K562 (cell line): Measurements from ENCODE around the gene MAB21L2. TPM values are rescaled to one million over a fixed set of nuclear protein-coding genes. Genes with fewer than 3 reads are reported as not detected.

Source experiments
- ATAC-seq: fragments of 200-7000 bp; cut with Tn5 transposase; 3 replicates; pipeline ENCODE4 v1.9.1; 2020; ENCODE audit warnings: moderate library complexity
- BruUV-seq: library from RNA; stranded (reverse); fragments of 400-500 nt; replicated peaks from 2 replicates; lab custom pipeline; 2021; lab: Mats Ljungman, UMichigan
- CTCF ChIA-PET: fragments of 300-600 bp; formaldehyde crosslinking; extraction: SDS; loops from one replicate; lab custom pipeline; 2021; ENCODE audit warnings: low intra/inter-chr PET ratio; lab: Yijun Ruan, JAX
- POLR2A ChIA-PET: fragments of 300-600, 350-650 bp; sonication (Branson Sonifier 250); formaldehyde crosslinking; extraction: SDS; loops from one replicate; lab custom pipeline; 2021; ENCODE audit warnings: antibody characterized with exemption, inconsistent platforms; lab: Yijun Ruan, JAX
- DNase-seq, 4 experiments: peaks; one replicate each; pipeline versions ENCODE4 v3.0.0 to v3.0.0-alpha.2; 2011 to 2018; ENCODE audit warnings: low spot score in 3 of 4, mixed read lengths in 3 of 4; ENCODE audit errors: extremely low read depth in 1 of 4
- FAIRE-seq: peaks from 2 replicates; lab custom pipeline; 2011; peaks lifted over from hg19 to GRCh38; lab: Jason Lieb, UNC
- H2AFZ ChIP-seq: 2 replicates; pipeline ENCODE4 v1.6.0; 2011; ENCODE audit warnings: low read depth, low read length, control low read depth, inconsistent platforms
- H3K27ac ChIP-seq: fragments of 200-600 bp; 3 replicates; pipeline ENCODE4 v1.8.0; 2011; ENCODE audit warnings: low read depth, mild to moderate bottlenecking, control low read depth, inconsistent platforms, low read length, moderate library complexity, mixed read lengths; ENCODE audit errors: extremely low read depth
- H3K27me3 ChIP-seq, 2 experiments: fragments of 300-600 bp in 1 of 2; 2 replicates in 1 of 2; 3 replicates in 1 of 2; pipeline versions ENCODE4 v1.6.0 to v1.8.0; 2011; ENCODE audit warnings: inconsistent platforms in 2 of 2, low read length in 2 of 2, mild to moderate bottlenecking in 1 of 2, mixed read lengths in 1 of 2, moderate library complexity in 1 of 2; ENCODE audit not compliant: control insufficient read depth in 2 of 2, insufficient read depth in 2 of 2
- H3K36me3 ChIP-seq: fragments of 300-600 bp; 3 replicates; pipeline ENCODE4 v1.8.0; 2011; ENCODE audit warnings: mild to moderate bottlenecking, low read length, inconsistent platforms; ENCODE audit not compliant: control insufficient read depth, insufficient read depth
- H3K4me1 ChIP-seq, 2 experiments: fragments of 200-600 bp in 1 of 2; replicated peaks in 1 of 2; 2 replicates in 1 of 2; 3 replicates in 1 of 2; pipeline versions ENCODE4 v1.5.1 to v1.8.0; 2011; ENCODE audit warnings: inconsistent platforms in 2 of 2, low read length in 2 of 2, mild to moderate bottlenecking in 1 of 2, mixed read lengths in 1 of 2, moderate library complexity in 1 of 2; ENCODE audit not compliant: control insufficient read depth in 2 of 2, insufficient read depth in 2 of 2
- H3K4me2 ChIP-seq: 2 replicates; pipeline ENCODE4 v1.6.1; 2011; ENCODE audit warnings: low read length, control low read depth, inconsistent platforms, mixed read lengths; ENCODE audit not compliant: insufficient read depth
- H3K4me3 ChIP-seq: fragments of 200-600 bp; sonication (generic), shearing (Covaris generic); 2 replicates; pipeline ENCODE4 v1.5.1; 2016; ENCODE audit warnings: control low read depth, inconsistent platforms
- H3K79me2 ChIP-seq: fragments of 200-600 bp; 3 replicates; pipeline ENCODE4 v1.8.0; 2011; ENCODE audit warnings: low read length, inconsistent platforms; ENCODE audit not compliant: control insufficient read depth, insufficient read depth
- H3K9ac ChIP-seq, 2 experiments: 2 replicates each; pipeline versions ENCODE4 v1.6.0 to v1.6.1; 2011; ENCODE audit warnings: low read depth in 2 of 2, low read length in 2 of 2, control low read depth in 1 of 2, inconsistent platforms in 1 of 2, mild to moderate bottlenecking in 1 of 2, mixed read lengths in 1 of 2; ENCODE audit not compliant: insufficient read depth in 1 of 2
- H3K9me1 ChIP-seq: one replicate; pipeline ENCODE4 v1.6.0; 2011; ENCODE audit warnings: inconsistent platforms, mild to moderate bottlenecking, low read length, moderate library complexity; ENCODE audit not compliant: control insufficient read depth, insufficient read depth
- H3K9me3 ChIP-seq: replicated peaks from 2 replicates; pipeline ENCODE4 v1.5.1; 2011; ENCODE audit warnings: low read depth, low read length, inconsistent platforms; ENCODE audit not compliant: control insufficient read depth, insufficient read depth
- H4K20me1 ChIP-seq: replicated peaks from 2 replicates; pipeline ENCODE4 v1.6.1; 2011; ENCODE audit warnings: low read length, inconsistent platforms, mixed read lengths; ENCODE audit not compliant: control insufficient read depth, insufficient read depth
- ARID1B ChIP-seq: fragments of 450-650 bp; IDR thresholded peaks from 2 replicates; pipeline ENCODE4 v1.6.1; 2016; ENCODE audit warnings: antibody characterized with exemption, mild to moderate bottlenecking, inconsistent platforms
- ARID3B ChIP-seq: fragments of 250-450 bp; sonication (Bioruptor Pico); IDR thresholded peaks from 2 replicates; pipeline ENCODE4 v1.4.0; 2020; ENCODE audit warnings: borderline replicate concordance
- ATF7 ChIP-seq: fragments of 450-650 bp; IDR thresholded peaks from 2 replicates; pipeline ENCODE4 v1.7.1; 2014; ENCODE audit warnings: mild to moderate bottlenecking, moderate library complexity
- CEBPB ChIP-seq: fragments of 450-650 bp; IDR thresholded peaks from 2 replicates; pipeline ENCODE4 v1.6.1; 2016; ENCODE audit warnings: missing genetic modification characterization, missing compliant biosample characterization
- CXXC5 ChIP-seq: fragments of 250-450 bp; sonication (Bioruptor Pico); IDR thresholded peaks from 2 replicates; pipeline ENCODE4 v1.8.0; 2022; ENCODE audit warnings: inconsistent platforms, mild to moderate bottlenecking, moderate library complexity
- ELF1 ChIP-seq: fragments of 200-800 bp; sonication (Bioruptor generic); IDR thresholded peaks from 2 replicates; pipeline ENCODE4 v1.6.1; 2016; ENCODE audit warnings: missing genetic modification characterization, missing compliant biosample characterization
- POLR3A ChIP-seq: IDR thresholded peaks from 2 replicates; pipeline ENCODE4 v1.6.1; 2011; ENCODE audit warnings: borderline replicate concordance, mild to moderate bottlenecking, moderate library complexity; ENCODE audit not compliant: insufficient read length, insufficient read depth; ENCODE audit errors: extremely low read depth
- POLR3G ChIP-seq: IDR thresholded peaks from 2 replicates; pipeline ENCODE4 v1.6.1; 2011; ENCODE audit not compliant: insufficient read length, insufficient replicate concordance; ENCODE audit errors: extremely low read depth
- RHOXF2B ChIP-seq: fragments of 250-450 bp; sonication (Bioruptor Pico); conservative IDR thresholded peaks from 2 replicates; pipeline ENCODE4 v1.5.1; 2021
- SMAD4 ChIP-seq: fragments of 250-450 bp; sonication (Bioruptor Pico); conservative IDR thresholded peaks from 2 replicates; pipeline ENCODE4 v1.8.0; 2021; ENCODE audit warnings: inconsistent platforms, mild to moderate bottlenecking, moderate library complexity
- SP2 ChIP-seq: IDR thresholded peaks from 2 replicates; pipeline ENCODE4 v1.6.1; 2011; ENCODE audit warnings: mild to moderate bottlenecking, low read depth, low read length, moderate library complexity; ENCODE audit not compliant: poor library complexity, severe bottlenecking; ENCODE audit errors: extremely low read depth
- TARDBP ChIP-seq: fragments of 450-650 bp; IDR thresholded peaks from 2 replicates; pipeline ENCODE4 v1.6.1; 2016
- YBX1 ChIP-seq: fragments of 450-650 bp; IDR thresholded peaks from 2 replicates; pipeline ENCODE4 v1.7.1; 2016; ENCODE audit warnings: mild to moderate bottlenecking
- ZBTB2 ChIP-seq: fragments of 450-650 bp; IDR thresholded peaks from 2 replicates; pipeline ENCODE4 v1.6.1; 2016; ENCODE audit warnings: antibody characterized with exemption
- ZBTB5 ChIP-seq: fragments of 450-650 bp; IDR thresholded peaks from 2 replicates; pipeline ENCODE4 v1.6.1; 2017; ENCODE audit warnings: antibody characterized with exemption
- ZNF280A ChIP-seq: fragments of 450-650 bp; IDR thresholded peaks from 2 replicates; pipeline ENCODE4 v1.6.1; 2018; ENCODE audit warnings: mild to moderate bottlenecking, low read depth; ENCODE audit not compliant: partially characterized antibody
- whole genome bisulfite sequencing: fragments of 100-300 bp; shearing (Covaris generic); methylation state at CpG from one replicate; pipeline ENCODE4 v1.1.6; 2016; ENCODE audit warnings: low coverage, mixed read lengths; ENCODE audit not compliant: insufficient coverage; ENCODE audit errors: missing lambda C conversion rate; 5-methylcytosine and 5-hydroxymethylcytosine counted together
- in situ Hi-C: fragments of 300-500 bp; cut with MboI; formaldehyde crosslinking; loops from 4 replicates; pipeline ENCODE4 v1.15.0; 2018; ENCODE audit warnings: inconsistent platforms, mixed read lengths
- intact Hi-C: fragments of 100-400 bp; cut with micrococcal nuclease; formaldehyde crosslinking; loops from 2 replicates; pipeline ENCODE4 v1.14.2; 2022
- polyA plus RNA-seq, 8 experiments: library from polyadenylated mRNA; depleted of rRNA in 4 of 8; stranded (reverse) in 5 of 8; unstranded in 3 of 8; fragments of >200 nt; fragmentation: Nextera tagmentation in 2 of 8; fragmentation: Illumina TruSeq in 1 of 8; extraction: Ambion mirVana in 2 of 8; extraction: Trizol in 1 of 8; gene quantifications; 2 replicates each; pipeline versions ENCODE4 v1.2.1 to v1.2.3, GENCODE V29; 2011 to 2014; ENCODE audit warnings: inconsistent platforms in 1 of 8, missing spikeins in 1 of 8
- total RNA-seq, 7 experiments: library from RNA; depleted of rRNA in 6 of 7; stranded (reverse); fragments of >200 nt in 6 of 7; fragmentation: Illumina TruSeq in 2 of 7; extraction: Trizol in 2 of 7; gene quantifications; 2 replicates each; pipeline versions ENCODE4 v1.2.1 to v1.2.3, GENCODE V29; 2011 to 2021; ENCODE audit warnings: low replicate concordance in 1 of 7

MAB21L2 gene
- total and polyA plus RNA-seq, 9 of the 15 experiments (the other 6 are each of a cell fraction or from before 2014, with no cell fraction given): not detected

- ATAC-seq (peak; percentile 46), DNase-seq (no peak), FAIRE-seq (peak; percentile 42)
- Histone ChIP-seq H3K79me2 (no peaks in the 10 kb centered on the region), H3K4me2 (peak overlapping the region; percentile 48), H3K27ac (peak overlapping the region; percentile 30; the same call in 2 of the 3 replicates), H4K20me1 (no peaks in the 10 kb centered on the region), H3K4me1 (peaks cover 0 to 37% of the 10 kb centered on the region in 2 experiments; a peak in 4 of 5 replicates), H3K9me3 (no peaks in the 10 kb centered on the region), H3K27me3 (no peaks in the 10 kb centered on the region), H3K4me3 (no peak overlapping the region), H3K9me1 (no peaks in the 10 kb centered on the region), H3K36me3 (no peaks in the 10 kb centered on the region), H2AFZ (peak overlapping the region; percentile 78), H3K9ac (peak overlapping the region in 1 of 2 experiments; percentile 53; a peak in 2 of 4 replicates)
- no TSS peak for BruUV-seq
- ChIA-PET POLR2A (no interaction called here), CTCF (no interaction called here)
- in situ Hi-C loops: no loop called here
- intact Hi-C loops: no loop called here
- 5% methylated on average over 4 of the region's 4 CpGs for WGBS
- TF ChIP-seq ARID1B (peak; percentile 44; the same call in 1 of the 2 replicates), CEBPB (tag) (0 out of 2 replicates have a peak, but pooled peaks have one; percentile 16), RHOXF2B (CRISPR knock-in tag) (no peak), POLR3A (no peak), ATF7 (no peak), TARDBP (no peak), ZBTB5 (0 out of 2 replicates have a peak, but pooled peaks have one; percentile 28), ARID3B (CRISPR knock-in tag) (no peak), SP2 (no peak), POLR3G (no peak), ELF1 (tag) (no peak), YBX1 (no peak), SMAD4 (CRISPR knock-in tag) (no peak), ZBTB2 (peak; percentile 51; the same call in 1 of the 2 replicates), CXXC5 (CRISPR knock-in tag) (no peak), ZNF280A (no peak)
These were observed 34.7 kb upstream of the MAB21L2 start for GRCh38 chr4:150547154-150547838.
